ENCODE data around the gene KCNMA1. TPM values are rescaled to one million over a fixed set of nuclear protein-coding genes. Genes with fewer than 3 reads are reported as not detected.

The KCNMA1 gene
- total RNA-seq, 1 donor from 2014 or later: 95.5 TPM

DNA sequence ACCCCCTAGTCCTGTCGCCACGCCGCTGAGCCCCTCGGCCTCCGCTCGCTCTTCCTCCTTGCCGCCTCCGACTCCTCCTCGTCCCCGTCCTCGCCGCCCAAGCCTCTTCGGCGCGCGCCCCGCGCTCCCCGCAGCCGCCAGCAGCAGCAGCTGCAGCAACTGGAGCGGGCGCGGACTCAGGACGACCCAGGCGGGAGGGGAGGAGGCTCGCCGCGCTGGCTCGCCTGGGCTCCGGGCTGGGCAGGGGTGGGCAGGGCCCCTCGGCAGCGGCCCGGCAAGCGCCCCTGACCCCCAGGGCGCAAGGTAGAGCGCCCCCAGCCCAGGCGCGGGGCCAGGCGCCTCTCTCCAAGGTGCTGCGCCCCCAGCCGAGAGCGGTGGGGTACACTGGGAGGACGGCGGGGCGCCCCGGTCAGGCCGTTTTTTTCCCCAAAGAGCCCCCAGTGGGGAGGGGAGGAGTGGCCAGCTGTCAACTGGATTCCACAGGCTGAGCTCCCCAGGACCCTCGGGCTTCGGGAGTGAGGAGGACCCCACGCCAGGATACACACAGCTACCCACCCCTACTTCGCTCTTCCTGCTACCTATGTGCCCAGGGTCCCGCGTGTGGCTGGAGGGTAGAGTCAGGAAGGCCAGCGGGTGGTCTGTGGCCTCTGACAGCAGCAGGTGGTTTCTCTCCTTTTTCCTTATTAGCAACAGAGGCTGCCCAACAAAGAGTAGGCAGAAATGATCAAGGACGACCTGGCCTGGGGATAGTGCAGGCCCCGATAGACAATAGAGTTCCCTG is 903 bp upstream of the KCNMA1 start:
- no peaks in the 10 kb centered on the region for H3K9me3 Mint-ChIP-seq (ENCODE audit: unreplicated experiment)
- H3K36me3 Mint-ChIP-seq (ENCODE audit: unreplicated experiment): no peaks in the 10 kb centered on the region
- H3K27ac Mint-ChIP-seq (ENCODE audit: unreplicated experiment): peak overlapping the region; percentile 57
- H3K27me3 Mint-ChIP-seq (ENCODE audit: unreplicated experiment): no peaks in the 10 kb centered on the region
- peak; percentile 89 for DNase-seq (ENCODE audit: extremely low spot score, unreplicated experiment)
- H3K4me3 Mint-ChIP-seq (ENCODE audit: unreplicated experiment): peak overlapping the region; percentile 92
- H3K4me1 Mint-ChIP-seq (ENCODE audit: unreplicated experiment): peaks cover 57% of the 10 kb centered on the region
- TF ChIP-seq, protein P1, sequence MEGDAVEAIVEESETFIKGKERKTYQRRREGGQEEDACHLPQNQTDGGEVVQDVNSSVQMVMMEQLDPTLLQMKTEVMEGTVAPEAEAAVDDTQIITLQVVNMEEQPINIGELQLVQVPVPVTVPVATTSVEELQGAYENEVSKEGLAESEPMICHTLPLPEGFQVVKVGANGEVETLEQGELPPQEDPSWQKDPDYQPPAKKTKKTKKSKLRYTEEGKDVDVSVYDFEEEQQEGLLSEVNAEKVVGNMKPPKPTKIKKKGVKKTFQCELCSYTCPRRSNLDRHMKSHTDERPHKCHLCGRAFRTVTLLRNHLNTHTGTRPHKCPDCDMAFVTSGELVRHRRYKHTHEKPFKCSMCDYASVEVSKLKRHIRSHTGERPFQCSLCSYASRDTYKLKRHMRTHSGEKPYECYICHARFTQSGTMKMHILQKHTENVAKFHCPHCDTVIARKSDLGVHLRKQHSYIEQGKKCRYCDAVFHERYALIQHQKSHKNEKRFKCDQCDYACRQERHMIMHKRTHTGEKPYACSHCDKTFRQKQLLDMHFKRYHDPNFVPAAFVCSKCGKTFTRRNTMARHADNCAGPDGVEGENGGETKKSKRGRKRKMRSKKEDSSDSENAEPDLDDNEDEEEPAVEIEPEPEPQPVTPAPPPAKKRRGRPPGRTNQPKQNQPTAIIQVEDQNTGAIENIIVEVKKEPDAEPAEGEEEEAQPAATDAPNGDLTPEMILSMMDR (IDR thresholded peaks at IDR 0.05): no peak

DNA sequence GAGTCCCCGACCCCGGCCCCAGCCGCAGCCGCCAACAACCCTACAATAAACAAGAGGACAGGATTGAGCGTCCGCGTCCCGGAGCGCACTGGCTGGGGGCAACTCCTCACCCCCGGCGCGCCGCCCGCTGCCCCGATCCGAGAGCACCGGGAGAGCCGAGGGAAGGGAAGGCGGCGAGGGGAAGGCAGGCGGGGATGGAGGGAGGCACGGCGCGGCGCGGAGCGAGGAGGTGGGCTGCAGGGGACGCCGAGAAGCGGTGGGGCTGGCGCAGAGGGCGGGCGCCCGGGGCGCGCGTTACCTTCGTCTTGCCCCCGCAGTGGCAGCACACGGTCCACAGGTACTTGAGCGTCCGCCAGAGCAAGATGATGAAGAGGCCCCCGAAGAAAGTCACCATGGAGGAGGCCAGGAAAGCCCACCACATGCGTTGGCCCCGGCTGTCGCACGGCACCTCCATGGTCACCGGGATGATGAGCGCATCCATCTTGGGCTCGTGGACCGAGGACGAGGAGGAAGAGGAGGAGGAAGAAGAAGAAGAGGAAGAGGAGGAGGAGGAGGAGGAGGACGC is 559 bp downstream of the KCNMA1 start:
- peaks cover 68% of the 10 kb centered on the region for H3K4me1 Mint-ChIP-seq (ENCODE audit: unreplicated experiment)
- no peaks in the 10 kb centered on the region for H3K36me3 Mint-ChIP-seq (ENCODE audit: unreplicated experiment)
- no peaks in the 10 kb centered on the region for H3K27me3 Mint-ChIP-seq (ENCODE audit: unreplicated experiment)
- TF ChIP-seq, protein P1 (IDR thresholded peaks at IDR 0.05): no peak
- H3K9me3 Mint-ChIP-seq (ENCODE audit: unreplicated experiment): no peaks in the 10 kb centered on the region
- peak overlapping the region; percentile 99 for H3K4me3 Mint-ChIP-seq (ENCODE audit: unreplicated experiment)
- no peak for DNase-seq (ENCODE audit: extremely low spot score, unreplicated experiment)
- peak overlapping the region; percentile 84 for H3K27ac Mint-ChIP-seq (ENCODE audit: unreplicated experiment)

DNA sequence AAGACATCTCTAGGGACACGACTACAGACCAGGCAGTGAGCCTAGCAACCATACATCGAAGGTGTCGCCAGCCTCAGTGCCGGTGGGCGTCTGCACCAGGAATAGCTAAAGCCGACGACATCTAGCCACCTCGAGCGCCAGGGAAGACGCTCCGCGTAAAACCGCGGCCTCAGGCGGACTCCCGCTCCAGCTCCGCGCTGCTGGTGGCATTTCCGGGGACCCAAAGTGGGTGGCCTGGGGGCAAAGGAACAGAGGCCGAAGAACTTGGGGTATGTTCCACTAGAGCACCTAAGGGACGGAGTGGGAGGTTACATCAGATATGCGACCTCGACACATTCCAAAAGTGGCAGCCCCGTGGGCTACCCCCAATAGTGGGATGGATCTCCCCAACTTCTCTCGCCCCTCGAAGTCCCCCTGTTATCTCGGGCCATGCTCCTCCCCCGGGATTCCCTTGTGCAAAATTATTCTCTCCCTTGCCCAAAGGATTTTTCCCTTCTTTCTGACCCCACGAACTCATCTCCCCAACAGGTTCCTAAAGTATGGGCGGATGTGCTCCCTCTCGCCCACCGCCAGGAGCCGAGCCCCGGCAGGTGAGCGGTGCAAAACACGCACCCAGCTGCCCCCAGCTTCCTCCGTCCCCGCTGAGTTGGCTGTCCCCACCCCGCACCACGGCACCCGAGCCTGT is 1.2 kb downstream of the KCNMA1 start:
- H3K4me3 Mint-ChIP-seq (ENCODE audit: unreplicated experiment): peak overlapping the region; percentile 99
- no peak for DNase-seq (ENCODE audit: extremely low spot score, unreplicated experiment)
- peak overlapping the region; percentile 84 for H3K27ac Mint-ChIP-seq (ENCODE audit: unreplicated experiment)
- peaks cover 68% of the 10 kb centered on the region for H3K4me1 Mint-ChIP-seq (ENCODE audit: unreplicated experiment)
- no peaks in the 10 kb centered on the region for H3K36me3 Mint-ChIP-seq (ENCODE audit: unreplicated experiment)
- no peaks in the 10 kb centered on the region for H3K27me3 Mint-ChIP-seq (ENCODE audit: unreplicated experiment)
- no peaks in the 10 kb centered on the region for H3K9me3 Mint-ChIP-seq (ENCODE audit: unreplicated experiment)
- TF ChIP-seq, protein P1 (IDR thresholded peaks at IDR 0.05): peak; percentile 20

DNA sequence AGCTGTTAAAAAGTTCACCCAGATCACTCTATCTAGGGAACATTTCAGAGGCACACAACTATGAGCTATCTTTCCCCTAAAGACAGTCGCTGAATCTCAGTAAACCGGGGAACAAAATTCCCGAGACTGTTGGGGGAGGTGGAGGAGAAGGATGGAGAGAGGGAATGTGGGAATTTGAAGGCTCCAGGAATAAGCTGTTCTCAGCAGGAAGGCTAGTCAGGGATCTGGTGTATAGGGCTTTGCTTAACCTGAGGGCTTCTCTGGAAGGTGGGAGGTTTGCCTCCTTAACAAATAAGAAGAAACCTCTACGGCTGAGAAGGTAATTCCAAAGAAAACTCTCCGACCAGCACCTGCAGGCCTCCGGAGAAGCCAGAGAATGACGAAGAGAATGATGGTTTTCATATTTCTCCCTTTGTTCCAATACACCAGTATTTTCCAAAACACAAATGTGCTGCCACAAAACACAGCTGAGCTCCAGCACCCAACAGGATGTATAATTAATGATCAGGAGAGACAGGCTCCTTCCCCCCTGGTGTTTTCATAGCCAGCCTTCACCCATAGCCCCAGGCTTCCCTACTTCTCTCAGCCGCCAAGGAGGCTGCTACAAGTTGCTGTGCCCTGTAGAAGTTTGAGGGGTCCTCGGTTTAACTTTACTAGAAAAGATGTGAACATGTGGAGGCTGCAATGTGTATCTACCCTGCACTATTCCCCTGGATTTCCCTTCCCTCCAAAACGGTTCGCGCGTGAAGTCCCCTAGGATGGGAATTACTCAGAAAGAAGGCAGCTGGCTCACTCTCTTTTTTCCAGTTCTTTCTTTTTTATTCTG is 2.0 kb downstream of the KCNMA1 start:
- Mint-ChIP-seq H3K27me3 (ENCODE audit: unreplicated experiment) (no peaks in the 10 kb centered on the region), H3K27ac (ENCODE audit: unreplicated experiment) (peak overlapping the region; percentile 84), H3K9me3 (ENCODE audit: unreplicated experiment) (no peaks in the 10 kb centered on the region), H3K4me3 (ENCODE audit: unreplicated experiment) (peak overlapping the region; percentile 99), H3K4me1 (ENCODE audit: unreplicated experiment) (peaks cover 69% of the 10 kb centered on the region), H3K36me3 (ENCODE audit: unreplicated experiment) (no peaks in the 10 kb centered on the region)
- no peak for DNase-seq (ENCODE audit: extremely low spot score, unreplicated experiment)
- TF ChIP-seq, protein P1 (IDR thresholded peaks at IDR 0.05): no peak

Data from osteocyte (in vitro differentiated cells).